Endodermal cell (in vitro differentiated cells): ENCODE results near the gene ACAD11. TPM values are rescaled to one million over a fixed set of nuclear protein-coding genes. Genes with fewer than 3 reads are reported as not detected.

Source experiments
- DNase-seq: peaks from one replicate; pipeline ENCODE4 v3.0.0-alpha.2; 2017
- H3K27ac ChIP-seq: 2 replicates; pipeline ENCODE4 v1.5.1; 2013; ENCODE audit warnings: mild to moderate bottlenecking, low read depth, low read length, moderate library complexity
- H3K27me3 ChIP-seq: 2 replicates; pipeline ENCODE4 v1.6.1; 2013; ENCODE audit warnings: mild to moderate bottlenecking, low read length, moderate library complexity; ENCODE audit not compliant: insufficient read depth, control insufficient read depth, poor library complexity, severe bottlenecking
- H3K36me3 ChIP-seq: 2 replicates; pipeline ENCODE4 v1.7.0; 2013; ENCODE audit warnings: mild to moderate bottlenecking, low read length, moderate library complexity; ENCODE audit not compliant: control insufficient read depth, insufficient read depth
- H3K4me1 ChIP-seq: one replicate; pipeline ENCODE4 v1.7.0; 2013; ENCODE audit warnings: low read length; ENCODE audit not compliant: control insufficient read depth, insufficient read depth
- H3K4me3 ChIP-seq: 2 replicates; pipeline ENCODE4 v1.5.1; 2013; ENCODE audit warnings: mild to moderate bottlenecking, low read length, moderate library complexity
- H3K9ac ChIP-seq: 2 replicates; pipeline ENCODE4 v1.6.1; 2013; ENCODE audit warnings: mild to moderate bottlenecking, low read length, moderate library complexity; ENCODE audit not compliant: poor library complexity, severe bottlenecking; ENCODE audit errors: extremely low read depth
- H3K9me3 ChIP-seq: 2 replicates; pipeline ENCODE4 v1.6.1; 2013; ENCODE audit warnings: mild to moderate bottlenecking, low read length, moderate library complexity; ENCODE audit not compliant: control insufficient read depth
- H3K27ac Mint-ChIP-seq: 2 replicates; pipeline ENCODE4 v1.8.0; 2020; ENCODE audit warnings: mixed read lengths
- H3K27me3 Mint-ChIP-seq: 2 replicates; pipeline ENCODE4 v1.8.0; 2021; ENCODE audit warnings: mild to moderate bottlenecking, mixed read lengths; ENCODE audit not compliant: insufficient read depth
- H3K36me3 Mint-ChIP-seq: 2 replicates; pipeline ENCODE4 v1.8.0; 2020; ENCODE audit warnings: low read depth, mixed read lengths
- H3K4me1 Mint-ChIP-seq: 2 replicates; pipeline ENCODE4 v1.8.0; 2020; ENCODE audit warnings: mixed read lengths
- H3K4me3 Mint-ChIP-seq: 2 replicates; pipeline ENCODE4 v1.8.0; 2020; ENCODE audit warnings: mild to moderate bottlenecking, moderate library complexity, mixed read lengths
- H3K9me3 Mint-ChIP-seq: 2 replicates; pipeline ENCODE4 v1.8.0; 2020; ENCODE audit warnings: mild to moderate bottlenecking, mixed read lengths
- WGBS, 2 experiments: methylation state at CpG; one replicate each; pipeline versions ENCODE4 v1.1.5 to v1.1.7; 2013; ENCODE audit warnings: missing lambda C conversion rate in 2 of 2, mixed read lengths in 1 of 2; ENCODE audit not compliant: insufficient coverage in 1 of 2, insufficient read length in 1 of 2; 5-methylcytosine and 5-hydroxymethylcytosine counted together
- total RNA-seq, 2 donors: library from RNA; stranded (reverse); fragmentation: NEBNext Ultra II Directional in 1 of 2; extraction: Animal tissue kit (Norgen Biotek cat#: 25700) in 1 of 2; gene quantifications; 2 replicates in 1 of 2; 3 replicates in 1 of 2; pipeline ENCODE4 v1.2.1, GENCODE V29; 2021
- TF ChIP-seq, protein P1 (sequence below): fragments of 200-600 bp; sonication (generic); conservative IDR thresholded peaks from 2 replicates; pipeline ENCODE4 v1.5.0; 2021; ENCODE audit warnings: antibody characterized with exemption, mild to moderate bottlenecking

The ACAD11 gene
- total RNA-seq, 2 donors from 2014 or later = 21.4 to 22.8 TPM

DNA sequence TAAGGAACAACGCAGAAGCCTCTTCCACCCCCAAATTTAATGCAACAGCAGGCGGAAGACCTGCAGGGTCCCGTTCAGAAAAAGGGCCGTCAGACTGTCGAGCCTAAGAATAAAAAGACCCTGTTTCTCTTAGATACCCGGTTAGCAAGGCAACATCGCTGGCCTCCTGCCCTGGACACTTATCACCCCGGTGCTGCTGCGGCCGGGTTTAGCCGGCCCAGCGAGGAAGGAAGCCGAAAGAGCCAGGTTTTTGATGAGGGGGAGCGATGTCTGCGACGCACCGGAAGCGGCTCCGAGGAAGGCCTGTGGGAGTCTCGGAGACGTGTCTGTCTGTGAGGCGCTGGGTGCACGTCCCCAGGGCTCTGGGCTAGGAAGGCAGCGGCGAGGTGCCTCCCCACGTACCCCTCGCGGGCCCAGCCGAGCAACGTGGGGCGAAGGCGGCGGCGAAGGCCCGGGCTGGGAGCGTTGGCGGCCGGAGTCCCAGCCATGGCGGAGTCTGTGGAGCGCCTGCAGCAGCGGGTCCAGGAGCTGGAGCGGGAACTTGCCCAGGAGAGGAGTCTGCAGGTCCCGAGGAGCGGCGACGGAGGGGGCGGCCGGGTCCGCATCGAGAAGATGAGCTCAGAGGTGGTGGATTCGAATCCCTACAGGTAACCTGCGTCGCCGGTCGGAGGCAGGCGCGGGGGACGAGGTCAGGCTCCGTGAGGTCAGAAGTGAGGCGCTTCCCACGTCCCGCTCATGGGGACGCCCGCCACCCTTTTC, 622 bp upstream of the ACAD11 start, which contains the start of gene UBA5:
TSS of gene UBA5 (plus strand) at position 278 of the 759 bp plus-strand sequence. CDS start at position 487, 209 bp downstream.
- TF ChIP-seq, protein P1, sequence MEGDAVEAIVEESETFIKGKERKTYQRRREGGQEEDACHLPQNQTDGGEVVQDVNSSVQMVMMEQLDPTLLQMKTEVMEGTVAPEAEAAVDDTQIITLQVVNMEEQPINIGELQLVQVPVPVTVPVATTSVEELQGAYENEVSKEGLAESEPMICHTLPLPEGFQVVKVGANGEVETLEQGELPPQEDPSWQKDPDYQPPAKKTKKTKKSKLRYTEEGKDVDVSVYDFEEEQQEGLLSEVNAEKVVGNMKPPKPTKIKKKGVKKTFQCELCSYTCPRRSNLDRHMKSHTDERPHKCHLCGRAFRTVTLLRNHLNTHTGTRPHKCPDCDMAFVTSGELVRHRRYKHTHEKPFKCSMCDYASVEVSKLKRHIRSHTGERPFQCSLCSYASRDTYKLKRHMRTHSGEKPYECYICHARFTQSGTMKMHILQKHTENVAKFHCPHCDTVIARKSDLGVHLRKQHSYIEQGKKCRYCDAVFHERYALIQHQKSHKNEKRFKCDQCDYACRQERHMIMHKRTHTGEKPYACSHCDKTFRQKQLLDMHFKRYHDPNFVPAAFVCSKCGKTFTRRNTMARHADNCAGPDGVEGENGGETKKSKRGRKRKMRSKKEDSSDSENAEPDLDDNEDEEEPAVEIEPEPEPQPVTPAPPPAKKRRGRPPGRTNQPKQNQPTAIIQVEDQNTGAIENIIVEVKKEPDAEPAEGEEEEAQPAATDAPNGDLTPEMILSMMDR = no peak
- WGBS, 2 experiments = 0% methylated on average over 21 to 64 of the region's 64 CpGs
- peak within 1 kb of the TSS; percentile 95 for H3K4me3 Mint-ChIP-seq

DNA sequence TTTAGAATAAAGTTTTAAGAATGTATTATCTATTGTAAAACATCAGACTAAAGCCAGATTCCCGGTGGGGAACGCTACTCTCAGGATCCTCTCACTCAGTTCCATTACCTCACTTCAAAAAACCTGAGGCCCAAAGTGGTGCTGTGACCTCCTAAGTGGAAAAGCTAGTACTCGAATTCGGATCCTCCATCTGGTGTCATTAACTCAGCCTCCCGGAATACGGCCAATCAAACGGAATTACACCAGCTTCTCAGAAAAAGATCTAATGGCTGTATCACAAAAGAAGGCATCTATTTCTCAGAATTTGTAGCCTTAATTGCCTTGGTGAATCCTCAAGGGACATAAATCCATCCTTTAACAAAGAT, 627 bp downstream of the ACAD11 start:
- Histone ChIP-seq H3K4me3 (peak overlapping the region; percentile 97), H3K27ac (no peak overlapping the region), H3K9ac (no peak overlapping the region), H3K36me3 (peaks cover 7% of the 10 kb centered on the region), H3K27me3 (no peaks in the 10 kb centered on the region), H3K4me1 (peaks cover 14% of the 10 kb centered on the region), H3K9me3 (no peaks in the 10 kb centered on the region)
- Mint-ChIP-seq H3K27ac (peak overlapping the region; percentile 94), H3K4me3 (peak overlapping the region; percentile 95), H3K4me1 (peaks cover 34% of the 10 kb centered on the region), H3K9me3 (no peaks in the 10 kb centered on the region), H3K27me3 (no peaks in the 10 kb centered on the region), H3K36me3 (no peaks in the 10 kb centered on the region)
- TF ChIP-seq, protein P1 = no peak
- WGBS, 2 experiments = 22 to 37% methylated on average over 5 to 7 of the region's 7 CpGs
- DNase-seq = no peak

More for the DNA sequence above, 622 bp upstream of the ACAD11 start, which contains the start of gene UBA5:
- peak within 1 kb of the TSS; percentile 94 for H3K27ac Mint-ChIP-seq
- peaks cover 26% of the 10 kb centered on the region for H3K4me1 Mint-ChIP-seq
- H3K27me3 ChIP-seq = no peaks in the 10 kb centered on the region
- no peaks in the 10 kb centered on the region for H3K27me3 Mint-ChIP-seq
- H3K4me1 ChIP-seq = peaks cover 9% of the 10 kb centered on the region
- H3K4me3 ChIP-seq = peak within 1 kb of the TSS; percentile 97
- peak within 1 kb of the TSS; percentile 77 for H3K27ac ChIP-seq
- no peaks in the 10 kb centered on the region for H3K9me3 Mint-ChIP-seq
- no peaks in the 10 kb centered on the region for H3K36me3 Mint-ChIP-seq
- H3K36me3 ChIP-seq = peaks cover 7% of the 10 kb centered on the region
- no peaks in the 10 kb centered on the region for H3K9me3 ChIP-seq
- peak within 1 kb of the TSS; percentile 87 for H3K9ac ChIP-seq
- peak; percentile 87 for DNase-seq

DNA sequence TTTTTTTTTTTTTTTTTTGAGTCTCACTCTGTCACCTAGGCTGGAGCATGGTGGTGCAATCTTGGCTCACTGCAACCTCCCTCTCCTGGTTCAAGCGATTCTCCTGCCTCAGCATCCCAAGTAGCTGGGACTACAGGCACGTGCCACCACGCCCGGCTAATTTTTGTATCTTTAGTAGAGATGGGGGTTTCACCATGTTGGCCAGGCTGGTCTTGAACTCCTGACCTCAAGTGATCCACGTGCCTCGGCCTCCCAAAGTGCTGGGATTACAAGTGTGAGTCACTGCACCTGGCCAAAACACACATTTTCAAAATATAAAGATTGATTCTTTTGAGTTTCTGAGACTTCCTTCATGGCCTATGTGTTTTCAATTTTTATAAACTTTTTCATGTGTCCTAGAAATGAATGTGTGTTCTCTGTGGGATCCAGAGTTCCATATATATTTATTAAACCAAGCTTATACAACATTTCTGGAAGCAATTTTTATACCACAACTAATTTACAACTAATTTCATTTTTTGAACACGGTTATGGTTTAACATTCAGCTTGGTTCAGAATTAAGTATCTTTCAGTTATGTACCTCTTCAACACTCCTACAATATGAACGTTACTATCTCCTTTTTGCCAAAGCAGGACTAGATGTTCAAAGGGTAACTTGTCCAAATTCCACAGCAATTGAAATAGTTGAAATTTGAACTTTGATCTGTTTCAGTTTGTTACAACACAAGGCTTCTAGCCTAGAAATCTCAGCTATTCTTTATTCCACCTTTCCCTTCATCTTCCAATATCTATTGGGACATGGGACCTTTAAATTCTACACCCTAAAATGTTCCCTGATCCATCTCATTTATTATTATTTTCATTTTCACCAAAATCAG, 1.5 kb downstream of the ACAD11 start:
- no peaks in the 10 kb centered on the region for H3K36me3 ChIP-seq
- no peak overlapping the region for H3K27ac ChIP-seq
- H3K27me3 Mint-ChIP-seq = no peaks in the 10 kb centered on the region
- H3K9me3 ChIP-seq = no peaks in the 10 kb centered on the region
- H3K4me3 Mint-ChIP-seq = peak overlapping the region; percentile 95
- 96 to 100% methylated on average over 4 to 8 of the region's 8 CpGs for WGBS, 2 experiments
- peak overlapping the region; percentile 97 for H3K4me3 ChIP-seq
- peaks cover 30% of the 10 kb centered on the region for H3K4me1 Mint-ChIP-seq
- no peaks in the 10 kb centered on the region for H3K36me3 Mint-ChIP-seq
- H3K9ac ChIP-seq = no peak overlapping the region
- H3K9me3 Mint-ChIP-seq = no peaks in the 10 kb centered on the region
- H3K27me3 ChIP-seq = no peaks in the 10 kb centered on the region
- H3K4me1 ChIP-seq = peaks cover 12% of the 10 kb centered on the region
- no peak overlapping the region for H3K27ac Mint-ChIP-seq
- TF ChIP-seq, protein P1 = no peak
- no peak for DNase-seq
